Panc1 (cell line): ENCODE data around the gene RALGAPA1. TPM values are rescaled to one million over a fixed set of nuclear protein-coding genes. Genes with fewer than 3 reads are reported as not detected.

Experiments used
- ATAC-seq: fragments of 200-7000 bp; cut with Tn5 transposase; 2 replicates; pipeline ENCODE4 v1.9.1; 2020; ENCODE audit warnings: mild to moderate bottlenecking, moderate library complexity
- BruUV-seq: library from RNA; stranded (reverse); fragments of 400-500 nt; replicated peaks from 2 replicates; lab custom pipeline; 2021; lab: Mats Ljungman, UMichigan
- CTCF ChIA-PET: fragments of 300-600 bp; sonication (Branson Sonifier 250); formaldehyde crosslinking; loops from one replicate; lab custom pipeline; 2022; ENCODE audit warnings: antibody characterized with exemption; lab: Charles Lee
- POLR2A ChIA-PET: fragments of 300-600 bp; sonication (Branson Sonifier 250); formaldehyde crosslinking; loops from one replicate; lab custom pipeline; 2022; ENCODE audit warnings: antibody characterized with exemption; lab: Charles Lee
- DNase-seq: peaks from one replicate; pipeline ENCODE4 v3.0.0-alpha.2; 2010; ENCODE audit warnings: low read depth, low spot score
- H3K27ac ChIP-seq: 2 replicates; pipeline ENCODE4 v1.5.1; 2011; ENCODE audit warnings: mild to moderate bottlenecking, low read length, inconsistent platforms
- H3K27me3 ChIP-seq: fragments of 200-500 bp; sonication (Bioruptor generic); 2 replicates; pipeline ENCODE4 v1.6.0; 2014; ENCODE audit warnings: low read length, inconsistent platforms; ENCODE audit not compliant: control insufficient read depth, insufficient read depth
- H3K36me3 ChIP-seq: fragments of 200-500 bp; sonication (Bioruptor generic); 2 replicates; pipeline ENCODE4 v1.5.1; 2014; ENCODE audit warnings: inconsistent platforms, mild to moderate bottlenecking, low read length, moderate library complexity; ENCODE audit not compliant: control insufficient read depth, insufficient read depth
- H3K4me1 ChIP-seq: 2 replicates; pipeline ENCODE4 v1.5.1; 2011; ENCODE audit warnings: inconsistent platforms, mild to moderate bottlenecking, low read length, moderate library complexity; ENCODE audit not compliant: control insufficient read depth, insufficient read depth
- H3K4me3 ChIP-seq, 2 experiments: 2 replicates each; pipeline ENCODE4 v1.5.1; 2011 to 2012; ENCODE audit warnings: low read depth in 2 of 2, low read length in 2 of 2, mild to moderate bottlenecking in 2 of 2, inconsistent platforms in 1 of 2, moderate library complexity in 1 of 2
- H3K9me3 ChIP-seq: fragments of 200-500 bp; sonication (Bioruptor generic); 2 replicates; pipeline ENCODE4 v1.5.1; 2014; ENCODE audit warnings: low read depth, mild to moderate bottlenecking, inconsistent platforms, low read length, moderate library complexity; ENCODE audit not compliant: control insufficient read depth, insufficient read depth
- POLR2AphosphoS5 ChIP-seq: IDR thresholded peaks from 2 replicates; pipeline ENCODE4 v1.6.1; 2012; ENCODE audit warnings: mild to moderate bottlenecking, low read depth, low read length, moderate library complexity
- SIN3A ChIP-seq: IDR thresholded peaks from 2 replicates; pipeline ENCODE4 v1.6.1; 2012; ENCODE audit warnings: low read depth, mild to moderate bottlenecking, low read length, moderate library complexity, borderline replicate concordance; ENCODE audit not compliant: insufficient read depth
- TCF7L2 ChIP-seq: IDR thresholded peaks from 2 replicates; pipeline ENCODE4 v1.6.1; 2011; ENCODE audit warnings: mild to moderate bottlenecking, low read depth, low read length, inconsistent platforms
- in situ Hi-C: cut with HindIII; loops from 2 replicates; pipeline ENCODE4 v1.10.0; 2016; ENCODE audit warnings: low sequenced_read_pairs, low pct_unique_long_range_greater_than_20kb
- intact Hi-C: fragments of 100-400 bp; cut with micrococcal nuclease; formaldehyde crosslinking; loops from one replicate; pipeline ENCODE4 v1.10.0; 2022; ENCODE audit not compliant: unreplicated experiment
- total RNA-seq: library from RNA; stranded (reverse); gene quantifications from one replicate; pipeline ENCODE4 v1.2.1, GENCODE V29; 2021; ENCODE audit not compliant: unreplicated experiment
- TF ChIP-seq, protein P1 (sequence below), 2 experiments: IDR thresholded peaks; 2 replicates each; pipeline ENCODE4 v1.6.1; 2011 to 2012; ENCODE audit warnings: low read depth in 2 of 2, control low read depth in 1 of 2, low read length in 1 of 2, mild to moderate bottlenecking in 1 of 2, moderate library complexity in 1 of 2; ENCODE audit not compliant: insufficient read depth in 1 of 2
- TF ChIP-seq, protein P2 (sequence below): fragments of 450-650 bp; IDR thresholded peaks from 2 replicates; pipeline ENCODE4 v1.5.1; 2017; ENCODE audit warnings: mild to moderate bottlenecking

The RALGAPA1 gene
- total RNA-seq, 1 experiment from 2014 or later, result 31.5 TPM

- intact Hi-C loops, result loop anchor here (10.0 kb wide), 1 partner anchor 370 kb away; no protein-coding TSS in a partner anchor
- ATAC-seq, result peak; percentile 86
- no peak overlapping the region for H3K4me3 ChIP-seq
- H3K36me3 ChIP-seq, result no peaks in the 10 kb centered on the region
- no peak overlapping the region for H3K27ac ChIP-seq
- POLR2A ChIA-PET, result no interaction called here
- CTCF ChIA-PET, result interaction anchor here (0.7 to 1.4 kb wide), 2 partner anchors 11 to 787 kb away, joined by 3 to 4 read pairs; partner anchors contain the start of gene BRMS1L
- BruUV-seq, result no TSS peak
- in situ Hi-C loops, result no loop called here
- H3K4me1 ChIP-seq, result no peaks in the 10 kb centered on the region
- no peaks in the 10 kb centered on the region for H3K9me3 ChIP-seq
- DNase-seq, result no peak
- TF ChIP-seq POLR2AphosphoS5, result no peak
- TF ChIP-seq, protein P1, sequence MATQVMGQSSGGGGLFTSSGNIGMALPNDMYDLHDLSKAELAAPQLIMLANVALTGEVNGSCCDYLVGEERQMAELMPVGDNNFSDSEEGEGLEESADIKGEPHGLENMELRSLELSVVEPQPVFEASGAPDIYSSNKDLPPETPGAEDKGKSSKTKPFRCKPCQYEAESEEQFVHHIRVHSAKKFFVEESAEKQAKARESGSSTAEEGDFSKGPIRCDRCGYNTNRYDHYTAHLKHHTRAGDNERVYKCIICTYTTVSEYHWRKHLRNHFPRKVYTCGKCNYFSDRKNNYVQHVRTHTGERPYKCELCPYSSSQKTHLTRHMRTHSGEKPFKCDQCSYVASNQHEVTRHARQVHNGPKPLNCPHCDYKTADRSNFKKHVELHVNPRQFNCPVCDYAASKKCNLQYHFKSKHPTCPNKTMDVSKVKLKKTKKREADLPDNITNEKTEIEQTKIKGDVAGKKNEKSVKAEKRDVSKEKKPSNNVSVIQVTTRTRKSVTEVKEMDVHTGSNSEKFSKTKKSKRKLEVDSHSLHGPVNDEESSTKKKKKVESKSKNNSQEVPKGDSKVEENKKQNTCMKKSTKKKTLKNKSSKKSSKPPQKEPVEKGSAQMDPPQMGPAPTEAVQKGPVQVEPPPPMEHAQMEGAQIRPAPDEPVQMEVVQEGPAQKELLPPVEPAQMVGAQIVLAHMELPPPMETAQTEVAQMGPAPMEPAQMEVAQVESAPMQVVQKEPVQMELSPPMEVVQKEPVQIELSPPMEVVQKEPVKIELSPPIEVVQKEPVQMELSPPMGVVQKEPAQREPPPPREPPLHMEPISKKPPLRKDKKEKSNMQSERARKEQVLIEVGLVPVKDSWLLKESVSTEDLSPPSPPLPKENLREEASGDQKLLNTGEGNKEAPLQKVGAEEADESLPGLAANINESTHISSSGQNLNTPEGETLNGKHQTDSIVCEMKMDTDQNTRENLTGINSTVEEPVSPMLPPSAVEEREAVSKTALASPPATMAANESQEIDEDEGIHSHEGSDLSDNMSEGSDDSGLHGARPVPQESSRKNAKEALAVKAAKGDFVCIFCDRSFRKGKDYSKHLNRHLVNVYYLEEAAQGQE (IDR thresholded peaks at IDR 0.05; ENCODE audit: insufficient read depth in 1 of 2, low read depth in 2 of 2, low read length in 1 of 2), result no peak
- no peak for TF ChIP-seq SIN3A
- TF ChIP-seq TCF7L2, result no peak
- TF ChIP-seq, protein P2, sequence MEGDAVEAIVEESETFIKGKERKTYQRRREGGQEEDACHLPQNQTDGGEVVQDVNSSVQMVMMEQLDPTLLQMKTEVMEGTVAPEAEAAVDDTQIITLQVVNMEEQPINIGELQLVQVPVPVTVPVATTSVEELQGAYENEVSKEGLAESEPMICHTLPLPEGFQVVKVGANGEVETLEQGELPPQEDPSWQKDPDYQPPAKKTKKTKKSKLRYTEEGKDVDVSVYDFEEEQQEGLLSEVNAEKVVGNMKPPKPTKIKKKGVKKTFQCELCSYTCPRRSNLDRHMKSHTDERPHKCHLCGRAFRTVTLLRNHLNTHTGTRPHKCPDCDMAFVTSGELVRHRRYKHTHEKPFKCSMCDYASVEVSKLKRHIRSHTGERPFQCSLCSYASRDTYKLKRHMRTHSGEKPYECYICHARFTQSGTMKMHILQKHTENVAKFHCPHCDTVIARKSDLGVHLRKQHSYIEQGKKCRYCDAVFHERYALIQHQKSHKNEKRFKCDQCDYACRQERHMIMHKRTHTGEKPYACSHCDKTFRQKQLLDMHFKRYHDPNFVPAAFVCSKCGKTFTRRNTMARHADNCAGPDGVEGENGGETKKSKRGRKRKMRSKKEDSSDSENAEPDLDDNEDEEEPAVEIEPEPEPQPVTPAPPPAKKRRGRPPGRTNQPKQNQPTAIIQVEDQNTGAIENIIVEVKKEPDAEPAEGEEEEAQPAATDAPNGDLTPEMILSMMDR, result peak; percentile 84
- H3K27me3 ChIP-seq, result no peaks in the 10 kb centered on the region; the same call in 1 of the 2 replicates
Measured at GRCh38 chr14:35814371-35815005, 5.4 kb upstream of the RALGAPA1 start.

DNA sequence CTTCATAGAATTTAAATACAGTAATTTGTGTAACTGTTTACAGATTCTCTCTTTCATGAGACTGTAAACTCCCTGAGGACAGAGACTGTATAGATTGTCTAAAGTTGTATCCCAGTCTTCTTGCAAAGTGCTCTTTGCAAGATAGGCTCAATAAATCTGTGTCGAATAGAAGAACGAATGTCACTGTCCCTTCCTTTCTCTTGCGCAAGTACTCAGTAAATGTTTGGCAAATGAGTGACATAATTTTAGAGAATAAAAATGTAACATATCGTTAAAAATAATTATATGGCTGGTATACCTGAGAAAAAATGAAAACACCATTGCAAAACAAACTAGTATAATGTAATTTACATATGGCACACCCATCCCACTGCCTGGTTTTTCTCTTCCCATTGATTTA lies 1.9 kb upstream of the RALGAPA1 start:
- POLR2A ChIA-PET, result no interaction called here

More for the DNA sequence above, 1.9 kb upstream of the RALGAPA1 start:
- Histone ChIP-seq H3K27ac (no peak overlapping the region), H3K27me3 (no peaks in the 10 kb centered on the region; the same call in 1 of the 2 replicates), H3K9me3 (no peaks in the 10 kb centered on the region), H3K36me3 (peaks cover 2% of the 10 kb centered on the region; the same call in 1 of the 2 replicates), H3K4me3 (no peak overlapping the region), H3K4me1 (peaks cover 11% of the 10 kb centered on the region)
- no peak for ATAC-seq
- DNase-seq, result no peak
- intact Hi-C loops, result loop anchor here (10.0 kb wide), 1 partner anchor 366 kb away; no protein-coding TSS in a partner anchor
- in situ Hi-C loops, result no loop called here
- TF ChIP-seq TCF7L2 (no peak), POLR2AphosphoS5 (no peak), SIN3A (no peak)
- TF ChIP-seq, protein P1 (IDR thresholded peaks at IDR 0.05; ENCODE audit: insufficient read depth in 1 of 2, low read depth in 2 of 2, low read length in 1 of 2), result no peak
- TF ChIP-seq, protein P2, result no peak
- BruUV-seq, result no TSS peak
- CTCF ChIA-PET, result interaction anchor here (0.6 kb wide), 1 partner anchor 389 kb away, joined by 3 read pairs; no protein-coding TSS in a partner anchor
